ENCODE measurements around the gene CHST7.

CHST7 gene

GRCh38 chrX:46573892-46574773 lies 568 bp downstream of the CHST7 start:
- Histone ChIP-seq H3K4me3 (ENCODE audit: extremely low read depth, insufficient read depth, low read length, poor library complexity, severe bottlenecking) (peak overlapping the region; percentile 44), H3K27ac (ENCODE audit: low read depth, low read length, severe bottlenecking) (no peak overlapping the region)
- 0 to 1% methylated on average over 25 to 62 of the region's 107 CpGs for WGBS, 2 experiments (ENCODE audit: insufficient coverage in 2 of 2)

GRCh38 chrX:46574774-46575381 lies 1.3 kb downstream of the CHST7 start:
- no peak overlapping the region for H3K27ac ChIP-seq (ENCODE audit: low read depth, low read length, severe bottlenecking)
- H3K36me3 ChIP-seq (ENCODE audit: control insufficient read depth, insufficient read depth, low read length) = no peaks in the 10 kb centered on the region
- no peaks in the 10 kb centered on the region for H3K9me3 ChIP-seq (ENCODE audit: control insufficient read depth, low read length)
- 0 to 1% methylated on average over 38 to 67 of the region's 90 CpGs for WGBS, 2 experiments (ENCODE audit: insufficient coverage in 2 of 2)
- H3K4me3 ChIP-seq (ENCODE audit: extremely low read depth, insufficient read depth, low read length, poor library complexity, severe bottlenecking) = peak overlapping the region; percentile 44
- no peaks in the 10 kb centered on the region for H3K4me1 ChIP-seq (ENCODE audit: control insufficient read depth, insufficient read depth, low read length, poor library complexity, severe bottlenecking)

More at GRCh38 chrX:46573892-46574773, 568 bp downstream of the CHST7 start:
- Histone ChIP-seq H3K9me3 (ENCODE audit: control insufficient read depth, low read length) (no peaks in the 10 kb centered on the region), H3K36me3 (ENCODE audit: control insufficient read depth, insufficient read depth, low read length) (no peaks in the 10 kb centered on the region), H3K4me1 (ENCODE audit: control insufficient read depth, insufficient read depth, low read length, poor library complexity, severe bottlenecking) (no peaks in the 10 kb centered on the region)

- Histone ChIP-seq H3K4me1 (ENCODE audit: control insufficient read depth, insufficient read depth, low read length, poor library complexity, severe bottlenecking) (no peaks in the 10 kb centered on the region), H3K36me3 (ENCODE audit: control insufficient read depth, insufficient read depth, low read length) (no peaks in the 10 kb centered on the region), H3K9me3 (ENCODE audit: control insufficient read depth, low read length) (no peaks in the 10 kb centered on the region), H3K4me3 (ENCODE audit: extremely low read depth, insufficient read depth, low read length, poor library complexity, severe bottlenecking) (peak overlapping the region; percentile 44), H3K27ac (ENCODE audit: low read depth, low read length, severe bottlenecking) (no peak overlapping the region)
- 5% methylated on average over 4 of the region's 6 CpGs; no CpG with 5 or more reads in 1 of the 2 experiments for WGBS, 2 experiments (ENCODE audit: insufficient coverage in 2 of 2)
Measured at GRCh38 chrX:46575586-46575985, 2.0 kb downstream of the CHST7 start.

GRCh38 chrX:46575991-46576392 lies 2.4 kb downstream of the CHST7 start:
- Histone ChIP-seq H3K4me3 (ENCODE audit: extremely low read depth, insufficient read depth, low read length, poor library complexity, severe bottlenecking) (peak overlapping the region; percentile 44), H3K27ac (ENCODE audit: low read depth, low read length, severe bottlenecking) (no peak overlapping the region), H3K4me1 (ENCODE audit: control insufficient read depth, insufficient read depth, low read length, poor library complexity, severe bottlenecking) (no peaks in the 10 kb centered on the region), H3K36me3 (ENCODE audit: control insufficient read depth, insufficient read depth, low read length) (no peaks in the 10 kb centered on the region), H3K9me3 (ENCODE audit: control insufficient read depth, low read length) (no peaks in the 10 kb centered on the region)
- WGBS, 2 experiments (ENCODE audit: insufficient coverage in 2 of 2) = 0% methylated on average over 2 of the region's 6 CpGs; no CpG with 5 or more reads in 1 of the 2 experiments

- WGBS, 2 experiments (ENCODE audit: insufficient coverage in 2 of 2) = no CpG with 5 or more reads among the region's 3 CpGs
- Histone ChIP-seq H3K4me3 (ENCODE audit: extremely low read depth, insufficient read depth, low read length, poor library complexity, severe bottlenecking) (peak overlapping the region; percentile 44), H3K9me3 (ENCODE audit: control insufficient read depth, low read length) (no peaks in the 10 kb centered on the region), H3K27ac (ENCODE audit: low read depth, low read length, severe bottlenecking) (no peak overlapping the region), H3K4me1 (ENCODE audit: control insufficient read depth, insufficient read depth, low read length, poor library complexity, severe bottlenecking) (no peaks in the 10 kb centered on the region), H3K36me3 (ENCODE audit: control insufficient read depth, insufficient read depth, low read length) (no peaks in the 10 kb centered on the region)
Measured at GRCh38 chrX:46576458-46576857, 2.9 kb downstream of the CHST7 start.

- no peak overlapping the region for H3K27ac ChIP-seq (ENCODE audit: low read depth, low read length, severe bottlenecking)
- no peak overlapping the region for H3K4me3 ChIP-seq (ENCODE audit: extremely low read depth, insufficient read depth, low read length, poor library complexity, severe bottlenecking)
- no peaks in the 10 kb centered on the region for H3K36me3 ChIP-seq (ENCODE audit: control insufficient read depth, insufficient read depth, low read length)
- no peaks in the 10 kb centered on the region for H3K4me1 ChIP-seq (ENCODE audit: control insufficient read depth, insufficient read depth, low read length, poor library complexity, severe bottlenecking)
- 100% methylated on average over 1 of the region's 7 CpGs for WGBS, 2 experiments (ENCODE audit: insufficient coverage in 2 of 2)
- no peaks in the 10 kb centered on the region for H3K9me3 ChIP-seq (ENCODE audit: control insufficient read depth, low read length)
Measured at GRCh38 chrX:46577221-46578005, 3.8 kb downstream of the CHST7 start.

- H3K9me3 ChIP-seq (ENCODE audit: control insufficient read depth, low read length) = no peaks in the 10 kb centered on the region
- no peak overlapping the region for H3K4me3 ChIP-seq (ENCODE audit: extremely low read depth, insufficient read depth, low read length, poor library complexity, severe bottlenecking)
- H3K4me1 ChIP-seq (ENCODE audit: control insufficient read depth, insufficient read depth, low read length, poor library complexity, severe bottlenecking) = peaks cover 7% of the 10 kb centered on the region
- no peak overlapping the region for H3K27ac ChIP-seq (ENCODE audit: low read depth, low read length, severe bottlenecking)
- H3K36me3 ChIP-seq (ENCODE audit: control insufficient read depth, insufficient read depth, low read length) = no peaks in the 10 kb centered on the region
- WGBS, 2 experiments (ENCODE audit: insufficient coverage in 2 of 2) = no CpG with 5 or more reads among the region's 1 CpG
Measured at GRCh38 chrX:46579250-46579649, 5.7 kb downstream of the CHST7 start.

GRCh38 chrX:46580613-46581012 lies 7.0 kb downstream of the CHST7 start:
- no peaks in the 10 kb centered on the region for H3K9me3 ChIP-seq (ENCODE audit: control insufficient read depth, low read length)
- no peaks in the 10 kb centered on the region for H3K36me3 ChIP-seq (ENCODE audit: control insufficient read depth, insufficient read depth, low read length)
- WGBS, 2 experiments (ENCODE audit: insufficient coverage in 2 of 2) = 100% methylated on average over 2 of the region's 6 CpGs; no CpG with 5 or more reads in 1 of the 2 experiments
- H3K4me3 ChIP-seq (ENCODE audit: extremely low read depth, insufficient read depth, low read length, poor library complexity, severe bottlenecking) = no peak overlapping the region
- H3K27ac ChIP-seq (ENCODE audit: low read depth, low read length, severe bottlenecking) = no peak overlapping the region
- H3K4me1 ChIP-seq (ENCODE audit: control insufficient read depth, insufficient read depth, low read length, poor library complexity, severe bottlenecking) = peaks cover 7% of the 10 kb centered on the region

GRCh38 chrX:46582325-46582724 lies 8.8 kb downstream of the CHST7 start:
- WGBS, 2 experiments (ENCODE audit: insufficient coverage in 2 of 2) = no CpG with 5 or more reads among the region's 3 CpGs
- no peak overlapping the region for H3K4me3 ChIP-seq (ENCODE audit: extremely low read depth, insufficient read depth, low read length, poor library complexity, severe bottlenecking)

GRCh38 chrX:46582966-46583365 lies 9.4 kb downstream of the CHST7 start:
- WGBS, 2 experiments (ENCODE audit: insufficient coverage in 2 of 2) = 43% methylated on average over 1 of the region's 1 CpG; no CpG with 5 or more reads in 1 of the 2 experiments
- Histone ChIP-seq H3K4me3 (ENCODE audit: extremely low read depth, insufficient read depth, low read length, poor library complexity, severe bottlenecking) (no peak overlapping the region), H3K9me3 (ENCODE audit: control insufficient read depth, low read length) (no peaks in the 10 kb centered on the region), H3K27ac (ENCODE audit: low read depth, low read length, severe bottlenecking) (no peak overlapping the region), H3K4me1 (ENCODE audit: control insufficient read depth, insufficient read depth, low read length, poor library complexity, severe bottlenecking) (peaks cover 18% of the 10 kb centered on the region), H3K36me3 (ENCODE audit: control insufficient read depth, insufficient read depth, low read length) (no peaks in the 10 kb centered on the region)

More at GRCh38 chrX:46582325-46582724, 8.8 kb downstream of the CHST7 start:
- H3K27ac ChIP-seq (ENCODE audit: low read depth, low read length, severe bottlenecking) = no peak overlapping the region
- no peaks in the 10 kb centered on the region for H3K36me3 ChIP-seq (ENCODE audit: control insufficient read depth, insufficient read depth, low read length)
- H3K9me3 ChIP-seq (ENCODE audit: control insufficient read depth, low read length) = no peaks in the 10 kb centered on the region
- peaks cover 11% of the 10 kb centered on the region for H3K4me1 ChIP-seq (ENCODE audit: control insufficient read depth, insufficient read depth, low read length, poor library complexity, severe bottlenecking)

Measured in mesodermal cell (in vitro differentiated cells).